ENCODE data around the gene MCM10.
"Not testable (repeated sequence)": the region's sequence is repeated elsewhere in the genome, so short reads cannot be mapped to it uniquely, and the experiment has no call there.

The MCM10 gene

DNA sequence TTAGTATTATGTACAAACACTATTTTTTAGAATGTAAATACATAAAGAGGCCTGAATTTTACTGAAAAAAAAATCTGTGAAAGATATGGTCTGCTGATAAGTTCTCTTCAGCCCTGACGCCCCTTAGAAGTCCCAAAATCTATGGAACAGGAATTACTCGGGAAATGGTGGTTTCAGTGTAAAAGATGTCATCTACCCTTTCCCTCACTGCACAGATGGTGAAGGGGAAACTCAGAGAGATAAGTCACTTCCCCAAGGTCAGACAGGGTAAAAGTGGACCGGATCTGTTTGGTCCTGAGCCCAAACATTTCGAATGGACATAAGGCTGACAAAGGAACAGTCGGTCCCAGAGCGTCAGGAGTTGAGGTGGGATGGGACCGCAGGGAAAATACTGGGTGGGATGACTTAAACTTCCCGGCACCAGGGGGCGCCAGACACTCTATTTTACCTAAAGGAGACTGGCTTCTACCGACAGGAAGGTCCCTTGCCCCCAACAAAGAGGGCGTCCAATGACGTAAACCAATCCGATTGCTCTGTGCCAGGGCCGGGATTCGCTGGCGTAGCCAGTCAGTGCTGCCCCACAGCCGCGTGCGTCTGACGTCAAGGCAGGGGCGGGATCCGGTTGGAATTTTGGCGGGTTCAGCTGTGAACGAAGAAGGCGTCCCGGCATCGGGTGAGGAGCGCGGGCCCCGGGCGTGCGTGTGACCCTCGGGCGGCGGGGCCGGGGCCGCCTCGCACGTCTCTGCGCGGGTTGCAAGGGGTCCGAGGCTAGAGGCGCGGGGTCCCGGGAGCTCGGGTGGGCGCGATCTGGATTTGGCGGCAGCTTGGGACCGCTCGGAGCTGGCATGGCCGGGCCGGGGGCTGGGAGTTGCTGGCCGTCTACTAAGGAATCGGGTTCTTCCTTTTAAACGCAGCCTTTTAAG, at the start of gene MCM10:
TSS of gene MCM10 (plus strand) at position 625 of the 923 bp plus-strand sequence. CDS start 2,645 bp downstream, outside the sequence.
- peak; percentile 98 for DNase-seq (ENCODE audit: low read depth in 2 of 2)

DNA sequence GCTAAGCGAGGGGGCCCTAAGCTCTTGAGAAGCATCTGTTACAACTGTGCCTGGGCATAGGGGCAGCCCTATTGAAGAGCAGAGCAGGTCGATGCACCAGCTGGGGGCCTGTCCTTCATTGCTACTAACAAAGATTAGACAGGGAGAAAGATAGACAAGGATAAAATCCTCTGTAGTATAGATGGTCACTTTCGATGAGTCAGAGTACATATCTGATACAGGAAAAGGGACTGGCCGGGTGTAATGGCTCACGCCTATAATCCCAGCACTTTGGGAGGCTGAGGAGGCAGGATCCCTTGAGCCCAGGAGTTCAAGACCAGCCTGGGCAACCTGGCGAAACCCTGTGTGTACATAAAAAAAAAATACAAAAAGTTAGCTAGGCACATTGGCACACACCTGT, 47.8 kb upstream of the MCM10 start:
- DNase-seq (ENCODE audit: low read depth in 2 of 2): no peak

DNA sequence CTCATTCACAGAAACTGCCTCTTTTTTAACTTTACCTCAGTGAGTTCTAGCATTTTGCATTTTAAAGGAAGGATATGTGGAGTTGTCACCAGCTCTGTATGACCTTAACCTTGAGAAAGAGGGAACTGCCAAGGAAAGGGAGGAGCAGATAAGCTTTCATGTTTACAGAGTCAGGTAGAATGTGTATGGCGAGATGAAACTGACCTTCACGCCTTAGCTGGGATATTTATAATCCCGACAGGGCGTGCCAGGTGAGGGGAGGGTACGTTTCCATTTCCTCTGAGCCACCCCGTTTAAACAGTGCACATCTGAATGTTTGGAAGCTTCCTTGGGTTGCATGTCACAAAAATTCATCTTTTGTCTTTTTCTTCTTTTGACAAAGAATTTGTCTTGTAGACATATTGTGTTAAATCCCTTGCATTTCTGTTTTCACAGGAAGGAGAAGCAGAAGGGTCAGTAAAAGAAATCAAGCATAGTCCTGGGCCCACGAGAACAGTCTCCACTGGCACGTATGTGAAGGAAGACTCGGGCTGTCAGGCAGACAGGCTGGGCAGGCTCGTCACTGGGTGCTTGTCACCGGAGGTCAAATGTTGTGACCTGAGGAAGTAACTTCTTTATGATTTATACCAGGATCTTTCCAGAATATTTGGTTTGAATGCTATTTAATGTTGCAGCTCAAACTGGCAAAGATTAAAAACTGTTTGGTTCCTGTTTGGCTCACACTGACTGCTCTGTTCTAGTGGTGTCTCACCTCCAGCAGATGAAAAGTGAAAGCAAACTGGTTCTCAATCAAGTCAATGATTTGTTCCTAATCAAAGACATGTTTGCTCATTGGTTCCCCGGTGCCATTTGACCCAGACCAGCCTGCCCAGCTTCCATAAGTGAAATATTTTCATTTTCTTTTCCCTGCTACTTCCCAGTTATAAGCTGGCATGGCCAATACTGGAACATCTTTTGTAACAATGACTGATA, 45.2 kb upstream of the MCM10 start:
- no peak for DNase-seq (ENCODE audit: low read depth in 2 of 2)

DNA sequence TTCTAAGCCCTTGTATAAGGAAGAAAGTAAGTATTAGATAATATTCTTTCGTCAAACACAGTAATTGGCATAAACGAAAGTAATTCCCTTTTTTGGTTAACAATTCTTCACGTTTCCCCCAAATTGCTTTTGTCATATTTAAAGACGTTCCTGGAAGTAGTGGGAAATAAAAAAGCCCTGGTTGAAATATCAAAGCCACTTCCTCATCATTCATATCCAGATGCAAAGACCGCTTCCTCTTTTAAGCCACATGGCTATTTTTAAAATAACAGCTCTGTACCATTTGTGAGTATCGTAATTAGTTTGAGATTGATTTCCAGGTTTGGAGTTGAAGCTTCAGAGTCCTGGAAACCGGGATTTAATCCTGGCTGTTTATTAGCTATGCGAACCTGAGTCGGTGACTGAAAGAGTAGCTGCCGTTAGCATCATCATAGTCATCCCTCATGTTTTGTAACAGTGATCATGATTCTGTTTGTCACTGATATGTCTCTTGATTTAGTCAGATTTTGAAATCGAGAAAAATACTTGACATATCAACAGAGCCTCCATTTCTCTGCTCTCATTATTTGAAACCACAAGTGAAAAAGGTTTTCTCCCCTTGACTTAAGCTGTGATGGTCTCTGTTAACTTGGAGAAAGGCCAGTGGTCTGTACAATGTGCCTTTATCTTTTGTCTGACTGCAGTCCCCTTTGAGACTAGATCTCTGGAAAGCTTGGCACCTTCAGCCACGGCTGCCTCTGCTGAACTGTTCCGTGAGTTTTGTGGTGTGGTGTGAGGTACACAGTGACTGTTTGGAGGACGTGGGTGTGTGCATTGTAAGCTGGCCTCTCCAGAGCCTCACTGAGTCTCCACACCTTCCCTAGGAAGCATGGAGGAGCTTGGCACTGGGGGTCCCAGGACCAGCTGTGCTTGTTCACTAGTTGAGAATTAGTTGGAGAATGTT, 43.2 kb upstream of the MCM10 start:
- DNase-seq (ENCODE audit: low read depth in 2 of 2): no peak

DNA sequence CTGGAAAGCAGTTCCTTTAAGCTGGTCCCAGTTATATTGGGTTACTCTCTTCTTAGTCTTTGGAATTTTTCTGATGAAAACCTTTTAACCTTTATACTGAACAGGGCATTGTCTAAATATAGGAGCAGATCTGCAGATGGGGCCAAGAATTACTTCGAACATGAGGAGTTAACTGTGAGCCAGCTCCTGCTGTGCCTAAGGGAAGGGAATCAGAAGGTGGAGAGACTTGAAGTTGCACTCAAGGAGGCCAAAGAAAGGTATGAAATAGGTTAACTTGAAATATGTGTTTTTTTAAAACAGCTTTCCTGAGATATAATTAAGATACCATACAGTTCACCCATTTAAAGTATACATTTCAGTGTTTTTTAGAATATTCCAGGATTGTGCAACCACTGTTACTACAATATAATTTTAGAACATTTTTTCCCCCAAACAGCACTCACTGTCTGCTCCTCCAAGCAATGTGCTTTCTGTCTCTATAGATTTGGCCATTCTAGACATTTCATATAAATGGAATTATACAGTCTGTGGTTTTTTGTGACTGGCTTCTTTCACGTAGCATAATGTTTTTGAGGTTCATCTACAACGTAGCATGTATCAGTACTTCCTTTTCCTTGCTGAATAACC, 42.5 kb upstream of the MCM10 start:
- DNase-seq (ENCODE audit: low read depth in 2 of 2): no peak

DNA sequence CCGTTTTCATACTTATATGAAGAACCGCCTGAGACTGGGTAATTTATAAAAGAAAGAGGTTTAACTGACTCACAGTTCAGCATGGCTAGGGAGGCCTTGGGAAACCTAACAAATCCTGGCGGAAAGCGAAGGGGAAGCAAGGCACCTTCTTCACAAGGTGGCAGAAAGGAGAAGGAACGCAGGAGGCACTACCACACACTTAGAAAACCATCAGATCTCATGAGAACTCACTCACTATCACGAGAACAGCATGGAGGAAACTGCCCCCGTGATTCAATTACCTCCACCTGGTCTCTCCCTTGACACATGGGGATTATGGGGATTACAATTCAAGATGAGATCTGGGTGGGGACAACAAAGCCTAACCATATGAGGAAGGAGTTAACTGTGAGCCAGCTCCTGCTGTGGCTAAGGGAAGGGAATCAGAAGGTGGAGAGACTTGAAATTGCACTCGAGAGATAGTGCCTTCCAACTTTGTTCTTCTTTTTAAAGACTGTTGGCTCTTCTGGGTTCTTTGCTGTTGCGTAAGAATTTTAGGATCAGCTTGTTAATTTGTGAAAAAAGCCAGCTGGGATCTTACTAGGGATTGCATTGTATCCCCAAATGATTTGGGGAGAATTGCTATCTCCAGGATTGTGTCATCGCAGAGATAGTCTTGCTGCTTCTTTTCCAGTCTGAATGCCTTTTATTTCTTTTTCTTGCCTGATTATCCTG, 40.4 kb upstream of the MCM10 start:
- no peak for DNase-seq (ENCODE audit: low read depth in 2 of 2)

DNA sequence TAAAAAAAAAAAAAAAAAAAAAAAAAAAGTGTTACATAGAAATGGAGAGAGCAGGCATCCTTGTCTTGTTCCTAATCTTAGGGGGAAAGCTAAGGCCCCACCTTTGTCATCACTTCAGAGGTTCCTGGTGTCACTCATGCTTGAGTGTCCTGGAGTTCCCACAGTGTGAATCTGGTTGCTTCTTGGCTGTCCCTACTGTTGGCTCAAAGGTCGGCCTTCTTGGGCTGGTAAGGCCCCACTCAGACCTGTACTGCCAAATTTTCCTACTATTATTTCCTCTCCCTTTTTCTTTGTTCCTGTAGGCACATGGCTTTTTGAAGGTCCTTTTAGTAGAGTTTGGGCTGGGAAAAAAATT, 39.9 kb upstream of the MCM10 start:
- DNase-seq (ENCODE audit: low read depth in 2 of 2): no peak

DNA sequence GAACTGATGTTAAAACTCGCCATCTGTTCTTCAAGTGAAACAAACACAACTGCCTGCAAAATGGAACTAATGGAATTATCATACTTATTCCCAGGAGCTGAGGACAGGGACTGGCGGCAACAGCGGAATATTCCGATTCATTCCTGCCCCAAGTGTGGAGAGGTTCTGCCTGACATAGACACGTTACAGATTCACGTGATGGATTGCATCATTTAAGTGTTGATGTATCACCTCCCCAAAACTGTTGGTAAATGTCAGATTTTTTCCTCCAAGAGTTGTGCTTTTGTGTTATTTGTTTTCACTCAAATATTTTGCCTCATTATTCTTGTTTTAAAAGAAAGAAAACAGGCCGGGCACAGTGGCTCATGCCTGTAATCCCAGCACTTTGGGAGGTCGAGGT, 24.7 kb upstream of the MCM10 start:
- DNase-seq (ENCODE audit: low read depth in 2 of 2): no peak

DNA sequence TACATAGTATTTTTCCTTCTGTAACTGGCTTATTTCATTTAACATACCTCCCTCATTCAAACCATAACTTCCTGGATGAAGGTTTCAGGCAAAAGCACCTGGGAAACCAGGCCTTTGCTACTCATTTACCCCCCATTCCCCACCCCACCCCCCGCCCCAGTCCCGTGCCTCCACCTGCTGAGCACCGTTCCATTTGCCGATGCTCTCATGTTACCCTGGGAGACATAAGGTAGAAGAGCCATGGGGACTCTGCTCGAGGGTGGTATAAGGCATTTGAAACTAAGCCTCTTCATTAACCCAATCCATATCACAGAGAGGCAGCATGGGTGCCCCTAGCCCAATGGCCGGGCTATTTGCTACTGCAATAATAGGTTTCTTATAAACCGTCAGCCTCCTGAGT, 22.2 kb upstream of the MCM10 start:
- DNase-seq (ENCODE audit: low read depth in 2 of 2): no peak

DNA sequence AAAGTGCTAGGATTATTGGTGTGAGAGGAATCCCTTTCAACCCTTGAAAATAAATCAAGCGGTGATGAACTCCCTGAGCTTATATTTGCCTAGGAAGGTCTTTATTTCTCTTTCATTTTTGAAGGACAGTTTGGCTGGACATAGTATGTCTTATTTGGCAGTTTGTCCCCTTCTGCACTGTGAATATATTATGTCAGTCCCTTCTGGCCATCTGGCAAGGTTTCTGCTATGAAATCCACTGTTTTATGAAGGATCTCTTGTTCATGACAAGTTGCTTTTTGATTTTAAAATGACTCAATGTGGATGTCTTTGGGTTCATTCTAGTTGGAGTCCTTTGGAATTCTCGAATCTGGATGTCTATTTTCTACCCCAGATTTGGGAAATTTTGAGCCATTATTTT, 21.7 kb upstream of the MCM10 start:
- no peak for DNase-seq (ENCODE audit: low read depth in 2 of 2)

DNA sequence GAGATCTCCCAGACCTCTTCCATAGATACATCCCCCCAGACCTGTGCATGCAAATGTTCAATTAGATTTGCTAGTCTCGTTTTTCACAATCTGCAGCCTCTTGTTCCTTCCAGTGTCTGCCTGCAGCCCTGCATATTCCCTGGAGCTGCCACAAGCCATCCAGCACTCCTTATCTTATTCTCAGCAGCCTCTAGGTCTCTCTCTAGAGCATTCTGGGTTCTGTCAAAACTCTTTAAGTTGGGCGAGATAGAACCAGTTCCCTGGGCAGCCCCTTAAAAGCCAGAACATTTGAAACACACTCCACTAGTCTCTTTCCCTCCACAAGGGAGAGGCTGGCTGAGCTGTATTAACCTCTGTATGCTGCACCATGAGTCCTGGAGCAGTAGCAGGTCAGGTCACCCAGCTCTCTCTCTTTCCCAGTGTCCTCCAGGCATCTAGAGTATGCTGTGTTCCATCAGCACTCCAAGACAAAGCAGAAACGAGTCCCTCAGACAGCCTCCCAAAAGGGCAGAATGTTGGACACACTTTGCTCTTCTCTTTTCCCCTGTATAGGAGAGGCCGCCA, 20.6 kb upstream of the MCM10 start:
- no peak for DNase-seq (ENCODE audit: low read depth in 2 of 2)

DNA sequence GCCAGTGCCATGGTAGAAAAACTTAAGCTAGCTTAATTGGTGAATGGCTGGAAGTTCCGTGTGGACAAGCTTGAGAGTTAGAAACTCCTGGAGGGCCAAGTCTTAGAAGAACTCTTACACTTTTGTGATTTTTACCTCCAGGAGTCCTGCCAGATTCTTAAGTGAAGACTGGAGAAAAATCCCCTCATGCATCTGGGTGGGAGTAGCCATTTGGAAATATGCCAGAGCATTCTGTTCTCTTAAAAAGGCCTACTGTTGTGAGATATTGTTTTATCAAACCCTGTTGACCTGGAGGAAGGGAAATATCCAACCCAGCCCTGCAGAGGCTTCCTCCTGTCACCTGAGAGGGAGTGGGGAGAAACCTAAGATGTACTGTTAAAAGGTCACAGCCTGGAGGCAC, 17.6 kb upstream of the MCM10 start:
- DNase-seq (ENCODE audit: low read depth in 2 of 2): no peak

DNA sequence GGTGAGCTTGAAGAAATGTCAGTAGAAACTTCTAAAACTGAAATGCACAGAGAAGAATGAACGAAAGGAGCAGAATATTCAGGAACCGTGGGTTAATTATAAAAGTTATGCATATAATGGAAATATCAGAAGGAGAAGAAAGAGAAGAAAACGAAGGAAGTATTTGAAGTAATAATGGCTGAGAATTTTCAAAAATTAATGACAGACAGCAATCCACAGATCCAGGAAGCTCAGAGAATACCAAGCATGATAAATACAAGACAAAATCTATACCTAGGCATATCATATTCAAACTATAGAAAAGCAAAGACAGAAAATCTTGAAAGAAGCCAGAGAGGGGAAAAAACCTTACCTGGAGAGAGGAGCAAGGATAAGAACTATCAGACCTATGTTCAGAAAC, 16.5 kb upstream of the MCM10 start:
- DNase-seq (ENCODE audit: low read depth in 2 of 2): no peak

DNA sequence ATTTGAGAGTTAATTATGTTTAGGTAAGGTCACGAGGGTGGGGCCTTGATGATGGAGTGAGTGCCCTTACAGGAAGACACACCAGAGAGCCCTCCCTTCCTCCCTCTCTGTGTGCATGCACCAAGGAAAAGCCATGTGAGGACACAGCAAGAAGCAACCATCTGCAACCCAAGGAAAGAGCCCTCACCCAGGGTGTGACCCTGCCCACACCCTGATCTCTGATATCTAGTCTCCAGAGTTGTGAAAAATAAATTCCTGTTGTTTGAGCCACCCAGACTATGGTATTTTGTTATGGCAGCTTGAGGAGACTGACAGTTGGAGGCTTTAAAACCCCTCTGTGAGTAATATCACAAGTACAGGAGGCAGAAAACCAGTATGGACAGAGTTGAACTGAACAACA, 15.0 kb upstream of the MCM10 start:
- DNase-seq (ENCODE audit: low read depth in 2 of 2): no peak

DNA sequence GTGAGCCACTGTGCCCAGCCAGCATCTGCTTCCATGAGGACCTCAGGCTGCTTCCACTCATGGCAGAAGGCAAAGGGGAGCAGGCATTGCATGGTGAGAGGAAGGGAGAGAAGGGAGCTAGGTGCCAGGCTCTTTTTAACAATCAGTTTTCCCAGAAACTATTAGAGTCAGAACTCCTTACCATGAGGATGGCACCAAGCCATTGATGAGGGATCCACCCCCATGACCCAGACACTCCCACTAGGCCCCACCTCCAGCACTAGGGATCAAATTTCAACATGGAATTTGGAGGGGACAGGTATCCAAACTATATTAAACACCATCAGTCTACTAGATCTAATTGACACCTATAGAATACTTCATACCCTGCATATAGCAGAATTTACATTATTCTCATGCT, 14.2 kb upstream of the MCM10 start:
- DNase-seq (ENCODE audit: low read depth in 2 of 2): no peak

DNA sequence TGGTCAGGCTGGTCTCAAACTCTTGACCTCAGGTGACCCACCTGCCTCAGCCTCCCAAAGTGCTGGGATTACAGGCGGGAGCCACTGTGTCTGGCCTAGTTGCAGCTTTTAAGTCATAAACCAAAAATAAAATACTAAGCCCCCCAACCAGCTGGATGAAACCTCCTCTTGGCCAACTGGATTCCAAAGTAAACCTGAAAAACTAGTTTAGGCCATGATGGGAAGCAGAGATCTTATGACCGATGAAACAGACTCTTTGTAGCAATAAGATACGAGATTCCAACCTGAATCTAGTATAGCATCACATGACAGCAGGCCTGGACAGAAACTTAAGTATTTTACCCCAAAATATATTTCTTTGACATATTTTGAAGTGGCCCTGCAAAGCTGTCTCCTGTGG, 9.1 kb upstream of the MCM10 start:
- DNase-seq (ENCODE audit: low read depth in 2 of 2): no peak

DNA sequence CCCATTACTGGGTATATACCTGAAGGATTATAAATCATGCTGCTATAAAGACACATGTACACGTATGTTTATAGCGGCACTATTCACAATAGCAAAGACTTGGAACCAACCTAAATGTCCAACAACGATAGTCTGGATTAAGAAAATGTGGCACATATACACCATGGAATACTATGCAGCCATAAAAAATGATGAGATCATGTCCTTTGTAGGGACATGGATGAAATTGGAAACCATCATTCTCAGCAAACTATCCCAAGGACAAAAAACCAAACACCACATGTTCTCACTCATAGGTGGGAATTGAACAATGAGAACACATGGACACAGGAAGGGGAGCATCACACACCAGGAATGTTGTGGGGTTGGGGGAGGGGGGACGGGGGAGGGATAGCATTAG, 5.5 kb upstream of the MCM10 start:
- DNase-seq (ENCODE audit: low read depth in 2 of 2): not testable (repeated sequence)

DNA sequence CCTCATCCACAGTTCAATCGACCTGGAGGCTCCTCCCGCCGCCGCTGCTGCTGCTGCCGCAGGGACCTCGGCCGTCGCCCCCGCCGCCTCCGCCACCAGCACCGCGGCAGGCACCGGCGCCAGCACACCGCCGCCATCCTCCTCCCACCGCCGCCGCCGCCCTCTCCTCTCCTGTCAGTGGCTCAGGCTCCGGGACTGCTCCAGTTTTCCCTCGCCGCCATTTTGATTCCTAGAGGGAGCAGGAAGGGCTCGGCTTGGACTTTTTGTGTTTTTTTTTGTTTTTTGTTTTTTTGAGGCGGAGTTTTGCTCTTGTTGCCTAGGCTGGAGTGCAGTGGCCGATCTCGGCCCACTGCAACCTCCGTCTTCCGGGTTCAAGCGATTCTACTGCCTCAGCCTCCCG, 3.0 kb upstream of the MCM10 start:
- DNase-seq (ENCODE audit: low read depth in 2 of 2): no peak

DNA sequence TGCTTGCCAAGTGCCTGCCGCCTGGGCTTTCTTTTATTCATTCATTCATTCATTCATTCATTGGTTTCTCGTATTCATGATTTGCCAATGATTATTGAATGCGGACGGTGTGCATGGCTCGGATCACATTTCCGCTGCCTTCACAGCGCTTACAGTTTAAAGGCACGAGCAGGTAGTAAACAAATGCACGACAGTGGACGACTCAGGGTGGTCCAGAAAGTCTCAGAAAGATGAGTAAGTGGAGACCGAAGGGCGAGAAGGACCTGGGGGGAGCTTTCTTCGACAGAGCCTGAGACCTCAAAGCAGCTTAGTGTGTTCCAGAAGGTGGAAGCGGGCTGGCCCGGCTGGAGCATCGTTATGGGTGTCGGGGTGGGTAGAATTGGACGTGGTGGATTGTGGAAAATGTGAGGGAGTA, 506 bp downstream of the MCM10 start:
- no peak for DNase-seq (ENCODE audit: low read depth in 2 of 2)

DNA sequence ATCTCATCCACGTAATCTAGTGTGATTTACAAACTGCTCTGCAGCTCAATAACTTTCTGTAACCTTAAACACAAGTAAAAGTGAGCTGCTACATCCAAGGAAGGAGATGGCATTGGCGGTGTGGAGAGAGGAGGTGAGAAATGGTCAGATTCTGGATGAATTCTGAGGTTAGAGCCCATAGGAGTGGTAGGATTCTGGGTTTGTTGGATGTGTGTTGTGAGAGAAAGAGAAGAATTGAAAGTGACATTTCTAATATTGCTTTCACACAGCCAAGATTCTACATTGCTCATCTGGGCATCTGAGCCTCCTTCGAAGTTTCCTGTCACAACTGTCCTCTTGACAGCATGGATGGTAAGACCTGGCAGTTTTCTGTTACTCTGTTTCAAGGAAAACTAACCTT, 2.5 kb downstream of the MCM10 start:
- no peak for DNase-seq (ENCODE audit: low read depth in 2 of 2)
